ENCODE measurements around the gene KRT8. TPM values are rescaled to one million over a fixed set of nuclear protein-coding genes. Genes with fewer than 3 reads are reported as not detected.

Gene KRT8
- total and polyA plus RNA-seq, 2 of the 13 experiments (the other 11 are each of a cell fraction or from before 2014, with no cell fraction given) = 498 to 718 TPM

- TF ChIP-seq ATF2 (CRISPR knock-in tag; IDR thresholded peaks at IDR 0.05) (0 out of 2 replicates have a peak, but pooled peaks have one; percentile 32), E2F2 (CRISPR knock-in tag; IDR thresholded peaks at IDR 0.05; ENCODE audit: borderline replicate concordance) (no peak), POLR2A (IDR thresholded peaks at IDR 0.05; ENCODE audit: insufficient read depth in 1 of 2, low read depth in 2 of 2, low read length in 2 of 2) (peak in 1 of 2 experiments; percentile 5; a peak in 1 of 4 replicates), ZFP41 (CRISPR knock-in tag; IDR thresholded peaks at IDR 0.05; ENCODE audit: borderline replicate concordance) (no peak), ARID4A (CRISPR knock-in tag; IDR thresholded peaks at IDR 0.05; ENCODE audit: borderline replicate concordance) (peak; percentile 51; the same call in 1 of the 2 replicates), GPBP1L1 (CRISPR knock-in tag; IDR thresholded peaks at IDR 0.05) (no peak), ZNF17 (CRISPR knock-in tag; IDR thresholded peaks at IDR 0.05) (0 out of 2 replicates have a peak, but pooled peaks have one; percentile 51), ZNF746 (CRISPR knock-in tag; IDR thresholded peaks at IDR 0.05) (peak; percentile 45; the same call in 1 of the 2 replicates), THRA (CRISPR knock-in tag; IDR thresholded peaks at IDR 0.05; ENCODE audit: borderline replicate concordance) (peak; percentile 71; the same call in 1 of the 2 replicates), BCL6 (CRISPR knock-in tag; IDR thresholded peaks at IDR 0.05) (peak; percentile 83), PRDM4 (CRISPR knock-in tag; IDR thresholded peaks at IDR 0.05; ENCODE audit: borderline replicate concordance) (no peak), NCOR1 (IDR thresholded peaks at IDR 0.05; ENCODE audit: borderline replicate concordance, low read length) (peak; percentile 64; the same call in 1 of the 2 replicates)
These were observed 894 bp downstream of the KRT8 start (continued) for GRCh38 chr12:52903855-52904508.
